NCI-H2107 (cell line): Measurements from ENCODE around the gene BTBD1.
"Not testable (repeated sequence)": the region's sequence is repeated elsewhere in the genome, so short reads cannot be mapped to it uniquely, and the experiment has no call there.

Source experiments
- DNase-seq: peaks from one replicate; lab custom pipeline; 2025; lab: John Stamatoyannopoulos, UW

Gene BTBD1

DNA sequence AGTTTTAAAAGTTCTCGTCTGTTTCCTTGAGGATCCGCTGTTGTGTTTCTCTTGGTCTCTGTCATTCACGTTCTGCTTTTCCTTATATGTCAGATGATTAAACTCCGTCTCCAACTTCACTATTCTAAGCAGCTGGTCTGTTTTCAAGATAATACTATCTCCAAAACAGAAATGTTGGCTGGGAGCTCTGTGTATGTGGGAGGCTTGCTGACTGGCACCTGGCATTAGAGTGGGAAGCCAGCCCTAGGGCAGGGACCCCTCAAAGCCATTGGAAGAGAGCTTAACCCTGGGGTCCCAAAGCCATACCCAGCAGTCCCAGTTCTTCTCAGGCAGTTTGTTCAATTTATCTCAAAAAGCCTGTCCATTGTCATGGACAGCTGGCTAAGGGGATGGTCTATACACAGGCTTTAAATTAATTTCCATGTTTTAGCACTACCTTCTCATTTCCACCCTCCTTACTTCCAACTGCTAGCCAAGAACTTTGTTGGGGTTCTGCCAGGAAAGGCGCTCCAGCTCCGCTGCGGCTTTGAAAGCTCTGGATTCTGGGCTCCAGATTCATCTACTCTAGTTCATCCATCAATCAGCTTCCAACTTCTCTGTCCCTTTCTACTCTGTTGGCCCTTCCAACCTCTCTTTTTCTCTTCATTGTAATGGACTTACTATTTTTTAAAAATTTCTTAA lies 9.2 kb downstream of the BTBD1 start:
- no peak for DNase-seq

- no peak for DNase-seq
Measured at GRCh38 chr15:83057002-83057401, 10.1 kb downstream of the BTBD1 start.

DNA sequence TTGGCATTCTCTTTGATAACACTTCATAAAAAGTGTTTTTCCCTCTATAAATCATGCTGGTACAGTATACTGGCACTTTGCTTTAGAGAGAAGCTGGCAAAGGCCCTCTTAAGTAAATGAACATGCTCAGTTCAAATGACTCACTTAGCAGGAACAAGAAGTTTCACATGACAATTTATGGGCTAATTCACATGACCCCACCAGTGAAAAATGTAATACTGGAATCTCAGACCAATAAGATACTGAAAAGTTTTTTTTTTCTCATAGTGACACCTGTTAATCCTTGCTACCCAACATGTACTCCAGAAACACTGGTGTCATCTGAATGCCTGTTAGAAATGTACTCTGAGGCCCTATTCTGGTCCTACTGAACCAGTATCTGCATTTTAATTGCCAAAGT lies 13.9 kb downstream of the BTBD1 start:
- no peak for DNase-seq

DNA sequence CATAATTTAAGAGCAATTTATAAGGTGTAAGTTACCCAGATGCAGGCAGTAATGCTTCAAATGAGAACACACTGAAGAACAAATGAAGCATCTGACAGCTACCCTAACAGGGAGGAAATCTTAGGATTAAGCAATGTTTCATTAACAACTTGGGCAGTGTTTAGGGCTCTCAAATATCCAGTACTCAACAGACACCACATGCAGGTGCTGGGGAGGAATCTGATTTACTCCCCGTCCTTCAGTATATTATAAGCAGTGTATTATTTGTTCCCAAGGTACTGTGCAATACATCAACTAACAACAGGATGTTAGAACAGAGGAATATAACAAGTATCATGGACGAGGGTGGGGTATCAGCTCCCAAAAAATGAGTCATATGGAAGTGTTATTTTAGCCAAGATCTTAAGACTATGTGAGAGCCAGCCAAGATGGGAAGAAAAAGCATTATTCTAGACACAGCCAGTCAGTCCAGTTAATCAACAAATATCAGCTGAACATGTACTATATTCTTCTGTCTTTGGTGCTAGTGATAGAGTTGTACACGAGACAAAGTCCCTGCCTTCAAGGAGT lies 20.4 kb downstream of the BTBD1 start:
- no peak for DNase-seq

GRCh38 chr15:83044156-83044555 lies 22.9 kb downstream of the BTBD1 start:
- no peak for DNase-seq

- no peak for DNase-seq
Measured at GRCh38 chr15:83039206-83039605, 27.8 kb downstream of the BTBD1 start.

- no peak for DNase-seq
Measured at GRCh38 chr15:83036253-83036652, 30.8 kb downstream of the BTBD1 start.

DNA sequence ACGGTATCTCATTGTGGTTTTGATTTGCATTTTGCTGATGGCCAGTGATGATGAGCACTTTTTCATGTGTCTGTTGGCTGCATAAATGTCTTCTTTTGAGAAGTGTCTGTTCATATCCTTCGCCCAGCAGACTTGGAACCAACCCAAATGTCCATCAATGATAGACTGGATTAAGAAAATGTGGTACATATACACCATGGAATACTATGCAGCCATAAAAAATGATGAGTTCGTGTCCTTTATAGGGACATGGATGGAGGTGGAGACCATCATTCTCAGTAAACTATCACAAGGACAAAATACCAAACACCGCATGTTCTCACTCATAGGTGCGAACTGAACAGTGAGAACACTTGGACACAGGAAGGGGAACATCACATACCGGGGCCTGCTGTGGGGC lies 35.8 kb downstream of the BTBD1 start:
- not testable (repeated sequence) for DNase-seq

DNA sequence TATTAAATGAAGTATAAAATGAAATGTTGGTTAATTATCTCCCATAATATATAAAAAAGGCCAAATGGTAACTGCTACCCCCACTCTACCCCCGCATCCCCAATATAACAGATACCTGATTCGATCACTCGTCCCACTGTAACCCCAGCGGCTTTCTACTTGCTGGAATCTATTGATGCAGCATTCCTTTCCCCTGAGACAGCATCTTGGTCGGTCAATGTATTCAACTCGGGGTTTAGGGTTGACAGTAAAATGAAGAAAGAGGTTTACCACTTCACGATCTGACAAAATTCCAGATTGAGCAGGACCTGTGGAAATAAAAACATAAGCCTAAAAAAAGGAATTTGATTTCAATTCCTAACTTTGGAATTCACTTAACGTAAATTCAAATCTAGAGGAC lies 37.0 kb downstream of the BTBD1 start:
- no peak for DNase-seq

DNA sequence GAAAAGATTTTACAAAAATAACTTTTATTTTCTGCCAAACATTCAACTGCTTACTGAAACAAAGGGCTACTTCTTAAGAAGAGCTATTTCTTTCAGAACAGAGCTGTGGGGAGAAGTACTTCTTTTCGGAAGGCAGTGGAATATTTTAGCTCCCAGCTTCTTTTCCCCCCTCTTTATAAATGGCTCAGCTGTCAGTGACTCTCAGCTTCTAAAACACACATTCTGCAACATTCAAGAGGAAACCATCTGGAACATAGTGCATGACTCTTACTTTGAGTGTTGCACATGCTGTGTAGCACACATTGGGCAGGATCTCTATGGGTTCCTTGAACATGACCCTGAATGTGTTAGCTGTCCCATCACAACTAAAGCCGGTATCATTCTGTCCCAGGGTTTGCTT lies 48.6 kb downstream of the BTBD1 start:
- no peak for DNase-seq

GRCh38 chr15:83016906-83017305 lies 50.1 kb downstream of the BTBD1 start:
- no peak for DNase-seq

DNA sequence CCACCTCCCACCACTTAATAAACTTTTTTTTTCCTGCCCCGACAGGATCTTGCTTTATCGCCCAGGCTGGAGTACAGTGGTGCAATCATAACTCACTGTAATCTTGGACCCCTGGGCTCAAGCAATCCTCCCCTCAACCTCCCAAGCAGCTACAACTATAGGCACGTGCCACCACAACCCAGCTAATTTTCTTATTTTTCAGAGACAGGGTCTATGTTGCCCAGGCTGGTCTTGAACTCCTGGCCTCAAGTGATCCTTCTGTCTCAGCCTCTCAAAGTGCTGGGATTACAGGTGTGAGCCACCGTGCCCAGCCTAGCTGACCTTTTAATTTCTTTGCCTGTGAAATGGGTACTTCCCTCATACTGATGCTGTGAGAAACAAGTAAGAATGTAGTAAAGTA lies 51.7 kb downstream of the BTBD1 start:
- DNase-seq: no peak

DNA sequence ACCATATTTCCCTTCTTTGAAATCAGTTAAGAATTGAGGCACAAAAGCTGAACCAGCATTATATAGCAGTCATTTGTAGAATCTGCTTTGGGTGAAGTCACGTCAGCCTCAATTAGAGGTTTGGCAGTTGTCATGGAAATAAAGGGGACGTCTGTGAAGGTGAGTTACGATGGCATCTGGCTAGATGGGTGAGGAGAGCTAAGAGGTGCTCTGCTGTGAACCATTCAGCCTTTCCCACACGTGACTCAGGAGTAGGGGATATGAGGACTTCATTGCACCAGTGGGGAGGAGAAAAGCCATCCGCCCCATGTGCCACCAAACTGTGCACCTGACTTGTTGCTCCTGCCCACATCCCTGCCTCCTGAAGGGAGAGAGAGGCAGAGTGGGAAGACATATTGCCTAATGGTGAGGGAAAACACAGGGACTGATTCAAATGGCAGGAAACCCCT lies 52.8 kb downstream of the BTBD1 start:
- no peak for DNase-seq

DNA sequence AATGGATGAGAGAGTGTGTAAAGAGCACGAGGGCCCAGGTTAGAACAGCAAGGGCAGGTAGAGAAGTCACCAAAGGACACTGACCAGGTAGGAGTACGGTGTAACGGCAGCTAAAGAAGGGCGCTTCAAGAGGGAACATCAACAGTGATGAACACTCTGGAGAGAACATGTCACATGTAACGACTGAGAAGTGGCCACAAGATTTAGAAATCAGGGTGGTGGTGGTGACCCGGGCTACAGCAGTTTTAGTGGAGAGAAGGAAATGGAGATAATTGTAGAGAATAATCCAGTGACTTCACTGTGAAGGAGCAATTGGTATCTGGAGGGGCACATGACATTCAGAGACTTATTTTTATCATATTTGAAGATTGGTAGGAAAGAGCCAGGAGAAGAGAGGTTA lies 54.4 kb downstream of the BTBD1 start:
- DNase-seq: no peak

DNA sequence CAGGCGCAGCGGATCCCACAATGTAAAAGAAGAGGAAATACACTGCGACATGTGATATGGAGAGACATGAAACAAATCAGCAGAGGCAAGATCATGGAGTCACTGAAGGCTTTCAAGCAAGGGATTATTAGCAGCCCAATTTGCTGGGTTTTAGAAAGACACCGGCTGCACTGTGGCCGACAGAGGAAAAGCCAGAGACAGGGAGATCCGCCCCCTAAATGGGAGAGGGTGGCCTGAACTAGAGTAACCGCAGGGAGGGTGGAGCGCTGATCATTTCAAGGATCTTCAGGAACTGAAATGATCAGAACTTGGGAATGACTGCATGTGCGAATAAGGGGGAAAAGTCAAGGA lies 55.0 kb downstream of the BTBD1 start:
- no peak for DNase-seq

DNA sequence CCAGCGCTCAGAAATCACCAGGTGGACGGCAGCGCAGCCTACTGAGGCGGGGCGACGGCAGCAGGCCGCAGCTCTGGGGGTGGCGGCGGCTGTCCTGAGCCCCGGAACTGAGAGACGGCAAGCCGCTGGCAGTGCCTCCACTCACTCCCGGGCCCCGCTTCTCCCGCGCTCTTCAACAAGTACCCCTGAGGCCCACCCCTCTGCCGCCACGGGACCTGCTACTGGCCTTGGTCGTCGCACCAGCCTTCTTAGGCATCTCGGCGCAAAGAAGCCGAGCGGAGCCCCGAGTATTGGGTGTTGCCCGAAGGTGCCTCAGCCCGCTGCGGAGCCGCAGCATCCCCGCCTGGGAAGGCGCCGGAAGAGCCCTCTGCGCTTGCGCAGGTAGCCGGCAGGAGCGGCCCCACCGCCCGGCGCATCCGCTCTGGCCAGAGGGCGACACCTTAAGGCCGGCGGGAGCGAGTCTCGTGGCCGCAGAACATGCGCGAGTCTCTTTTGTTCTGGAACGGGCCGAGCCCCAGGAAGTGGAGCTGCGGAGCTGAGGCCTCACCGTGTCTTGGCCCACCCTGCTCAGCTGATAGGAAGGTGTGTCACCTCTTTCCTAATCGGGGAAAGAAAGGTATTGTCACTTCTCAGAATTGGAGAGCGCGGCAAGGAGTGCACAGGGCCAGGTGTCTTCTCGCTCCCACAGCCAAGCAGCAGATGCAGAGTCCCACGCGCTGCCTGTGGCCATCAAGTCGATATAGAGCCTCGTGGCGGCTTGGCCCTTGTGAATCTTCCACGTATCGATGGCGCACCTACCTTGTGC lies 55.6 kb downstream of the BTBD1 start, which contains the start of gene C15orf40:
TSS of gene C15orf40 (minus strand) at position 369 of the 805 bp plus-strand sequence. CDS start at position 337, 32 bp downstream.
- DNase-seq: peak; percentile 29

DNA sequence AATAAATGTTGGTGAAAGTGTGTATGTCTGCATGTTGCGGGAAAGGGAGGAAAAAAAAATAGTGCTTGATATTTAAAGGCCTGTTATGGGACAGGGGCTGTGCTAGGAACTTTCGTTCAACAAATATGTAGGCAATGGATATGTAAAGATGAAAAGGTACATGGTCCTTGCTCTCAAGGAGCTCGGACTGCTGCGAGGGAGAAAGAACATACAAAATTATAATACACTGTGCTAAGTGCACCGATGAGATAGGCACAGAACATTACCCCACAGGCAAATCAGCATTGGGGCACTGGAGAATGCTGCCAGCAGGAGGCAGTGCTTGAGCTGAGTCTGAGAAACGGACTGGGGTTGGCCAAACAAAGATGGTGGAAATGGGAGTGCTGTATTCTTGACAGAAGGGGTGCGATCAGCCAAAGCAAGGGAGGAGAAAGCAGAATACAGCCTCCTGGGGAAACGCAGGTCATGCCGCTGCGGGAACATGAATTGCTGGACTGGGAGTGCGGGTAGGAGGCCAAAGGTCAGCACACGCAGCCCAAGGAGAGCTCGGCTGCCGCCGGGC lies 56.3 kb downstream of the BTBD1 start:
- DNase-seq: peak; percentile 29

DNA sequence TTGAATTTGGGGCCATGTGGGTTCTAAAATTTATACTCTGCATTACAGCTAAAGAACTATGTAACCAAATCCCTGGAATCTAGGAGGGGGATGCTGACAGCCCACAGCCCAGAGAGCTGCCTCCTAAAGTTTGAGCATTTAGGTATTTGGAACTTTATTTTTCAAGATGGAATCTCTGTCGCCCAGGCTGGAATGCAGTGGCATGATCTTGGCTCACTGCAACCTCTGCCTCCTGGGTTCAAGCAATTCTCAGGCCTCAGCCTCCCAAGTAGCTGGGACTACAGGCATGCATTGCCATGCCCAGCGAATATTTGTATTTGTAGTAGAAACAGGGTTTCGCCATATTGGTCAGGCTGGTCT lies 66.4 kb downstream of the BTBD1 start:
- DNase-seq: not testable (repeated sequence)

DNA sequence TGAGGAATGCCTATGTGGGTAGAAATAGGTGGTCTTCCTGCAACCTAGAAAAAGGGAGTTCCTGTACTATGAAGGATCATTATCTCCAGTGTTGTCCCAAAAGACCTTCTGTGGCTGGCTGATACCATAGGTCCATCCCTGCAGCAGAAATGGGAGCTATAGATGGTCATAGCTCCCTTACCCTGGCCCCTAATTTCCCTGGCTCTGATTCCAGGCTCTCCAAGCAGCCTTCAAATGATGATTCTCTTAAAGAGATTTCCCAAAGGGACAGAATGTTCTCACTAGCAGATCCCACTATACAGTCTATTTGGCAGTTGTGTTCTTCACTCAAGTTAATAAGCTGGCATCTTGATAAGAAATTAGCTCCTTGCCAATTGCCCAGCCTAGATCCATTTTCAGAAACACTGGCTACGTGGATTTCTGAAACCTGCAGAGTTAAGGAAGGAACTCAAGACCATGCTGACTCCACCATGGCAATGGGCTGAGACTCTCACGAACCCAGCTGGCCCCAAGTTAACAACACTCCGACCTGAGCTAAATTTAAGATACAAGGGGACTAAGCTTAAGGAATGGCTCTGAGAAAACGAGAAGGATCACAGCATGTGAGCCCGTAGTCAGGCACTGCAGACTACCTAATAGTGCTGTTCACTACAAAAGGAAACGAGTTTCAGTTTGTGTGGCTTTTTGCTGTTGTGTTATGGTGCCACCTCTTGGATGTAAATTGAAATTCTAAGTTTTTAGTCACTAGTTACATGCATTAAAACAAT lies 67.0 kb downstream of the BTBD1 start:
- DNase-seq: no peak

- no peak for DNase-seq
Measured at GRCh38 chr15:82999426-82999825, 67.6 kb downstream of the BTBD1 start.

DNA sequence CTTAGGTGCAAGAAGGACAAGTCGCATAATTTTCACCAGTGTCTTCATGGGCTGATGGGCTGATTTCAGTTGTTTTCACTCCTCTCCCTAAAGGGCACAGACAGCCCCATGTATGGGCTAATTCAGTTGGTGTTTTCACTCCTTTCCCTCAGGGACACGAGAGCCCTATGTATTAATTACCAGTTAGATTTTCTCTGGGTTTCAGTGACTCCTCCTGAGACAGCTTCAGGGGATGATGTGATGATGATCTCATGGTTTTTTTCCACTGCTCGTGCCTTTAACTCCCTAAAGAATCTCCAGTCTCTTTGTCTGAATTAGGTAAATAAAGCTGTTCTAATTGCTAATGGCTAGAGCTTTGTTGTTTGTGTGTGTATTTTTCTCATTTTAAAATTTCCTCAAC lies 71.1 kb downstream of the BTBD1 start:
- DNase-seq: no peak

DNA sequence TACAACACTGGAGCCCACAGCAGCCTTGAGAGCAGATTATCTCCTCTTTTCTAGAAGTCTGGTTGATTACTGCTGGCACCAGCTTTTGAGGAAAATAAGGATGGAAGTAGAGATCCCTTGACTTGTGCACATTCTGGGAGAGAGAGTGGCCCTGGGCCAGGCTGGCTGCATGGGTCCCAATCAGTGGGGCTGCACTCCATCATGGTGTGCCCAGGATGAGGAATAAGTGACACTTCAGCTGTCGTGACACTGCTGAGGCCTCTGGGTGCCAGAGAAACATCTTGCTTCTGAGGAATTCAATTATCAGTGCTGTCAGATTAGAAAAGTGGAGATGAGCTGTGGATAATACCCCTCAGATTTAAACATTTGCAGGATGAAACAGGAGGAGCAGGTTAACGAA lies 72.0 kb downstream of the BTBD1 start:
- DNase-seq: no peak
